ENCODE data around the gene CHML.

CHML gene

GRCh38 chr1:241611736-241612135 is 28.4 kb downstream of the CHML start:
- Histone ChIP-seq H3K9me3 (ENCODE audit: low read length) (no peaks in the 10 kb centered on the region), H3K27ac (ENCODE audit: low read depth, low read length, poor library complexity, severe bottlenecking) (no peak overlapping the region), H4K20me1 (ENCODE audit: insufficient read depth, low read length) (no peaks in the 10 kb centered on the region), H3K79me2 (ENCODE audit: insufficient read depth, low read length) (no peaks in the 10 kb centered on the region), H3K9me2 (ENCODE audit: low read depth, low read length) (no peaks in the 10 kb centered on the region), H3F3A (ENCODE audit: insufficient read depth, low read length) (no peaks in the 10 kb centered on the region), H3K36me3 (ENCODE audit: insufficient read depth, low read length) (no peaks in the 10 kb centered on the region), H3K9ac (ENCODE audit: low read length) (no peak overlapping the region), H3K4me3 (ENCODE audit: low read depth, low read length, poor library complexity, severe bottlenecking) (no peak overlapping the region), H3K4me2 (ENCODE audit: low read length) (no peak overlapping the region), H3K4me1 (ENCODE audit: insufficient read depth, low read length, severe bottlenecking) (no peaks in the 10 kb centered on the region), H2AFZ (ENCODE audit: low read length) (no peak overlapping the region), H3K27me3 (ENCODE audit: insufficient read depth, low read length) (no peaks in the 10 kb centered on the region)
- TF ChIP-seq CTCF (IDR thresholded peaks at IDR 0.05; ENCODE audit: low read length): no peak
- TF ChIP-seq EZH2 (IDR thresholded peaks at IDR 0.05; ENCODE audit: borderline replicate concordance, low read length): no peak

DNA sequence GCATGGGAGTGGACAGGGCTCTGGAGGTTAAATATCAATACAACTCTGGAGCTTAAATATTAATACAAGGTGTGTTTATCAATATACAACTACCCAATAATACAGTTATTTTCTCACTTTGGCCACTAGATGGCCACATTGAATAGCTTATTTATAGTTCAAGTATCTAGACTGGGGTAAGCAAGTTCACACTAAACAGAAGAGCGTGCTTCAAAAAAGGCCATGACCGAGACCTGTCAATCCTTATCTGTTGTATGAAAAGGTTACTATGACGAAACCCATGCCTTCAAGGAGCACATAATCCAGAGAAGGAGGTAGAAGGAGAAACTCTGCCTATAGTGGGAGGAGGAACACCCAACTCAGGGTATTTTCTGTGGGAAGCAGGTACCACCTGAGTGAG is 29.1 kb downstream of the CHML start:
- no peaks in the 10 kb centered on the region for H4K20me1 ChIP-seq (ENCODE audit: insufficient read depth, low read length)
- no peaks in the 10 kb centered on the region for H3K9me3 ChIP-seq (ENCODE audit: low read length)
- no peaks in the 10 kb centered on the region for H3K27me3 ChIP-seq (ENCODE audit: insufficient read depth, low read length)
- H3F3A ChIP-seq (ENCODE audit: insufficient read depth, low read length): no peaks in the 10 kb centered on the region
- H3K4me3 ChIP-seq (ENCODE audit: low read depth, low read length, poor library complexity, severe bottlenecking): no peak overlapping the region
- H3K36me3 ChIP-seq (ENCODE audit: insufficient read depth, low read length): no peaks in the 10 kb centered on the region
- H3K4me2 ChIP-seq (ENCODE audit: low read length): no peak overlapping the region
- no peak overlapping the region for H3K27ac ChIP-seq (ENCODE audit: low read depth, low read length, poor library complexity, severe bottlenecking)
- no peaks in the 10 kb centered on the region for H3K9me2 ChIP-seq (ENCODE audit: low read depth, low read length)
- no peaks in the 10 kb centered on the region for H3K4me1 ChIP-seq (ENCODE audit: insufficient read depth, low read length, severe bottlenecking)
- no peaks in the 10 kb centered on the region for H3K79me2 ChIP-seq (ENCODE audit: insufficient read depth, low read length)
- TF ChIP-seq CTCF (IDR thresholded peaks at IDR 0.05; ENCODE audit: low read length) (peak; percentile 72), EZH2 (IDR thresholded peaks at IDR 0.05; ENCODE audit: borderline replicate concordance, low read length) (no peak)
- H3K9ac ChIP-seq (ENCODE audit: low read length): no peak overlapping the region
- no peak overlapping the region for H2AFZ ChIP-seq (ENCODE audit: low read length)

GRCh38 chr1:241610056-241610815 is 29.9 kb downstream of the CHML start:
- H3K4me3 ChIP-seq (ENCODE audit: low read depth, low read length, poor library complexity, severe bottlenecking): no peak overlapping the region
- H3K9ac ChIP-seq (ENCODE audit: low read length): no peak overlapping the region
- H3K4me1 ChIP-seq (ENCODE audit: insufficient read depth, low read length, severe bottlenecking): no peaks in the 10 kb centered on the region
- H3K79me2 ChIP-seq (ENCODE audit: insufficient read depth, low read length): no peaks in the 10 kb centered on the region
- no peaks in the 10 kb centered on the region for H3K27me3 ChIP-seq (ENCODE audit: insufficient read depth, low read length)
- H3K9me2 ChIP-seq (ENCODE audit: low read depth, low read length): no peaks in the 10 kb centered on the region
- no peaks in the 10 kb centered on the region for H3K9me3 ChIP-seq (ENCODE audit: low read length)
- H3K36me3 ChIP-seq (ENCODE audit: insufficient read depth, low read length): no peaks in the 10 kb centered on the region
- no peaks in the 10 kb centered on the region for H4K20me1 ChIP-seq (ENCODE audit: insufficient read depth, low read length)
- TF ChIP-seq CTCF (IDR thresholded peaks at IDR 0.05; ENCODE audit: low read length) (no peak), EZH2 (IDR thresholded peaks at IDR 0.05; ENCODE audit: borderline replicate concordance, low read length) (no peak)
- H3F3A ChIP-seq (ENCODE audit: insufficient read depth, low read length): no peaks in the 10 kb centered on the region
- H3K27ac ChIP-seq (ENCODE audit: low read depth, low read length, poor library complexity, severe bottlenecking): no peak overlapping the region
- no peak overlapping the region for H2AFZ ChIP-seq (ENCODE audit: low read length)
- no peak overlapping the region for H3K4me2 ChIP-seq (ENCODE audit: low read length)
